PC-3 (cell line): ENCODE measurements around the gene LPCAT1.

Experiments
- EZH2 ChIP-seq: fragments of 300-600 bp; sonication (generic); IDR thresholded peaks from one replicate; pipeline ENCODE4 v1.6.1; 2017; ENCODE audit warnings: antibody characterized with exemption, mild to moderate bottlenecking, low read length; ENCODE audit not compliant: unreplicated experiment
- EZH2phosphoT487 ChIP-seq: fragments of 300-600 bp; sonication (generic); IDR thresholded peaks from 2 replicates; pipeline ENCODE4 v1.6.1; 2018; ENCODE audit warnings: mild to moderate bottlenecking, antibody characterized with exemption, low read length, borderline replicate concordance
- TF ChIP-seq, protein P1 (sequence below): fragments of 300-600 bp; sonication (generic); conservative IDR thresholded peaks from 2 replicates; pipeline ENCODE4 v1.5.1; 2017; ENCODE audit warnings: antibody characterized with exemption, low read depth, mild to moderate bottlenecking, low read length

DNA sequence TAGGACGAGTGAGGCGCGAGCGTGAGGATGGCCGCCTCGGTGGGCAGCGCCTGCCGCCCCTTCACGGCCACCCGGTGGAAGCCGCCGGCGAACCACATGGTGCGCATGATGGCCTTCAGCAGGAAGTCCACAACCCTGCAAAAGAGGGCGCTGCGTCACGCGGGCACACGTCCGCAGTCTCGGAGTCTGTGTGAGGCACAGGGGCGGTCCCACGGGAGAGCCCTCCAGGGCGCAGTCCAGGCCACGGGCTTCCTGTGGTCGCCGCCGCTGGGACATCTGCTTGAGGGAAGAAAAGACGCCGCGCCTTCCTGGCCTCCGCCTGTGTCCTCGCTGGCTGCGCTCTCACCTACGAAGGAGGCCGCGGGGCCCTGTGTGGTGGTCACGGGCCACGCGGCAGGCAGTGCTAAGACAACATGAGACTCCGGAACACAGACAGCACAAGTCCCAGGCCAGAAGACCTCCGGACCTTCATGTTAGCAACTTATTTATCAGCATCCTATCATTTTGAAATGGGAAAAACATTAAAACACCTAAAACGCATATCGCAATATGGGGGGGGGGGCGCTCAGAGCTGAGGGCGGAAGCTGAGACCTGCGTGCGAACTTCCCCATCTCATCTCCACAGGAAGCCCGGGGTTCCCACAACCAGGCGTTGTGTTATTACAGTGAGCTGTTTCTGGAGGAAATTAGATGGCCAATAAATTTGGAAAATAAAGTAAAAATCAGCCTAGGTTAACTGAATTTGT, 28.8 kb downstream of the LPCAT1 start:
- TF ChIP-seq EZH2: no peak
- TF ChIP-seq, protein P1, sequence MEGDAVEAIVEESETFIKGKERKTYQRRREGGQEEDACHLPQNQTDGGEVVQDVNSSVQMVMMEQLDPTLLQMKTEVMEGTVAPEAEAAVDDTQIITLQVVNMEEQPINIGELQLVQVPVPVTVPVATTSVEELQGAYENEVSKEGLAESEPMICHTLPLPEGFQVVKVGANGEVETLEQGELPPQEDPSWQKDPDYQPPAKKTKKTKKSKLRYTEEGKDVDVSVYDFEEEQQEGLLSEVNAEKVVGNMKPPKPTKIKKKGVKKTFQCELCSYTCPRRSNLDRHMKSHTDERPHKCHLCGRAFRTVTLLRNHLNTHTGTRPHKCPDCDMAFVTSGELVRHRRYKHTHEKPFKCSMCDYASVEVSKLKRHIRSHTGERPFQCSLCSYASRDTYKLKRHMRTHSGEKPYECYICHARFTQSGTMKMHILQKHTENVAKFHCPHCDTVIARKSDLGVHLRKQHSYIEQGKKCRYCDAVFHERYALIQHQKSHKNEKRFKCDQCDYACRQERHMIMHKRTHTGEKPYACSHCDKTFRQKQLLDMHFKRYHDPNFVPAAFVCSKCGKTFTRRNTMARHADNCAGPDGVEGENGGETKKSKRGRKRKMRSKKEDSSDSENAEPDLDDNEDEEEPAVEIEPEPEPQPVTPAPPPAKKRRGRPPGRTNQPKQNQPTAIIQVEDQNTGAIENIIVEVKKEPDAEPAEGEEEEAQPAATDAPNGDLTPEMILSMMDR: no peak
- TF ChIP-seq EZH2phosphoT487: no peak
